Endothelial cell of umbilical vein (primary cell): ENCODE data around the gene SCGB1D1. TPM values are rescaled to one million over a fixed set of nuclear protein-coding genes. Genes with fewer than 3 reads are reported as not detected.

Source experiments
- BruUV-seq: library from RNA; stranded (reverse); fragments of 400-500 nt; replicated peaks from 2 replicates; lab custom pipeline; 2021; lab: Mats Ljungman, UMichigan
- CTCF ChIA-PET: fragments of 300-600, 350-600 bp; sonication (Branson Sonifier 250); formaldehyde crosslinking; loops from one replicate; lab custom pipeline; 2021; ENCODE audit warnings: antibody characterized with exemption, inconsistent platforms; lab: Charles Lee
- POLR2A ChIA-PET: fragments of 300-600, 350-600 bp; sonication (Branson Sonifier 250); formaldehyde crosslinking; loops from one replicate; lab custom pipeline; 2021; ENCODE audit warnings: antibody characterized with exemption, inconsistent platforms; lab: Charles Lee
- DNase-seq: peaks from one replicate; pipeline ENCODE4 v3.0.0-alpha.2; 2011; ENCODE audit warnings: low read depth, low spot score
- FAIRE-seq: peaks from 2 replicates; lab custom pipeline; 2011; peaks lifted over from hg19 to GRCh38; lab: Jason Lieb, UNC
- H2AFZ ChIP-seq: 2 replicates; pipeline ENCODE4 v1.6.0; 2012; ENCODE audit warnings: low read depth, low read length, control low read depth, inconsistent platforms
- H3K27ac ChIP-seq: 2 replicates; pipeline ENCODE4 v1.5.1; 2011; ENCODE audit warnings: low read depth, mild to moderate bottlenecking, control low read depth, low read length, moderate library complexity; ENCODE audit not compliant: insufficient read depth
- H3K27me3 ChIP-seq, 2 experiments: 2 replicates each; pipeline versions ENCODE4 v1.6.0 to v1.6.1; 2011; ENCODE audit warnings: low read length in 2 of 2, mixed read lengths in 1 of 2; ENCODE audit not compliant: control insufficient read depth in 2 of 2, insufficient read depth in 2 of 2
- H3K36me3 ChIP-seq, 2 experiments: 2 replicates in 1 of 2; 3 replicates in 1 of 2; pipeline ENCODE4 v1.5.1; 2011; ENCODE audit warnings: low read length in 2 of 2, mild to moderate bottlenecking in 1 of 2, moderate library complexity in 1 of 2; ENCODE audit not compliant: control insufficient read depth in 2 of 2, insufficient read depth in 2 of 2; ENCODE audit errors: extremely low read depth in 1 of 2
- H3K4me1 ChIP-seq: 3 replicates; pipeline ENCODE4 v1.5.1; 2011; ENCODE audit warnings: mild to moderate bottlenecking, low read length; ENCODE audit not compliant: control insufficient read depth, insufficient read depth; ENCODE audit errors: extremely low read depth
- H3K4me2 ChIP-seq: 2 replicates; pipeline ENCODE4 v1.6.1; 2011; ENCODE audit warnings: low read length, control low read depth, mixed read lengths; ENCODE audit not compliant: insufficient read depth
- H3K4me3 ChIP-seq, 3 experiments: fragments of 200-600 bp in 1 of 3; sonication (generic), shearing (Covaris generic) in 1 of 3; replicated peaks in 1 of 3; 2 replicates each; pipeline ENCODE4 v1.5.1; 2011 to 2016; ENCODE audit warnings: control low read depth in 3 of 3, low read length in 3 of 3, mild to moderate bottlenecking in 2 of 3, inconsistent platforms in 1 of 3, low read depth in 1 of 3, moderate library complexity in 1 of 3; ENCODE audit not compliant: insufficient read depth in 1 of 3
- H3K79me2 ChIP-seq: 2 replicates; pipeline ENCODE4 v1.6.0; 2012; ENCODE audit warnings: low read length, inconsistent platforms; ENCODE audit not compliant: control insufficient read depth, insufficient read depth
- H3K9ac ChIP-seq: replicated peaks from 2 replicates; pipeline ENCODE3; 2011; ENCODE audit warnings: low read length, control low read depth; ENCODE audit not compliant: insufficient read depth; ENCODE audit errors: extremely low read depth
- H3K9me1 ChIP-seq: replicated peaks from 3 replicates; pipeline ENCODE4 v1.6.0; 2011; ENCODE audit warnings: mild to moderate bottlenecking, low read length; ENCODE audit not compliant: control insufficient read depth, insufficient read depth; ENCODE audit errors: extremely low read depth
- H3K9me3 ChIP-seq: replicated peaks from 2 replicates; pipeline ENCODE4 v1.5.1; 2012; ENCODE audit warnings: low read length, inconsistent platforms; ENCODE audit not compliant: control insufficient read depth, insufficient read depth
- H4K20me1 ChIP-seq: replicated peaks from 2 replicates; pipeline ENCODE3; 2011; ENCODE audit warnings: mild to moderate bottlenecking, low read length; ENCODE audit not compliant: control insufficient read depth, insufficient read depth; ENCODE audit errors: extremely low read depth
- CTCF ChIP-seq, 2 donors: IDR thresholded peaks; 1 replicate in 1 of 2; 2 replicates in 1 of 2; pipeline ENCODE4 v1.5.1; 2011; ENCODE audit warnings: low read length in 2 of 2, mild to moderate bottlenecking in 2 of 2, moderate library complexity in 2 of 2, control low read depth in 1 of 2, inconsistent platforms in 1 of 2, low read depth in 1 of 2; ENCODE audit not compliant: insufficient read depth in 1 of 2; ENCODE audit errors: extremely low read depth in 1 of 2
- EZH2 ChIP-seq: IDR thresholded peaks from 2 replicates; pipeline ENCODE4 v1.6.1; 2012; ENCODE audit warnings: borderline replicate concordance, low read depth, mild to moderate bottlenecking, moderate library complexity, low read length, inconsistent platforms; ENCODE audit not compliant: severe bottlenecking
- FOS ChIP-seq: IDR thresholded peaks from 2 replicates; pipeline ENCODE4 v1.6.1; 2011; ENCODE audit warnings: mild to moderate bottlenecking, low read length, moderate library complexity, borderline replicate concordance; ENCODE audit not compliant: insufficient read depth
- JUN ChIP-seq: IDR thresholded peaks from 2 replicates; pipeline ENCODE4 v1.6.1; 2011; ENCODE audit warnings: borderline replicate concordance, low read depth; ENCODE audit not compliant: insufficient read length, insufficient read depth
- POLR2A ChIP-seq: IDR thresholded peaks from 2 replicates; pipeline ENCODE4 v1.6.1; 2012; ENCODE audit warnings: low read depth, mild to moderate bottlenecking, control low read depth, low read length
- POLR2AphosphoS5 ChIP-seq: IDR thresholded peaks from 2 replicates; pipeline ENCODE4 v1.6.1; 2012; ENCODE audit warnings: low read depth, mild to moderate bottlenecking, control low read depth, low read length, moderate library complexity; ENCODE audit not compliant: insufficient read depth
- dilution Hi-C: fragments of 300-500 bp; cut with MboI; formaldehyde crosslinking; loops from one replicate; pipeline ENCODE4 v1.15.0; 2019; ENCODE audit warnings: low sequenced_read_pairs; ENCODE audit not compliant: extremely low pct_ligation_motif_present
- intact Hi-C: fragments of 100-400 bp; cut with micrococcal nuclease; formaldehyde crosslinking; loops from one replicate; pipeline ENCODE4 v1.10.0; 2022
- polyA plus RNA-seq, 4 experiments: library from polyadenylated mRNA; depleted of rRNA in 3 of 4; stranded (reverse) in 3 of 4; unstranded in 1 of 4; fragments of >200 nt; gene quantifications; 2 replicates each; pipeline versions ENCODE4 v1.2.1 to v1.2.3, GENCODE V29; 2011 to 2012; ENCODE audit warnings: missing spikeins in 1 of 4
- total RNA-seq: library from RNA; stranded (reverse); gene quantifications from 2 replicates; pipeline ENCODE4 v1.2.3, GENCODE V29; 2021
- TF ChIP-seq, protein P1 (sequence below): IDR thresholded peaks from 2 replicates; pipeline ENCODE4 v1.6.1; 2011; ENCODE audit not compliant: insufficient read depth, insufficient read length

SCGB1D1 gene
- total and polyA plus RNA-seq, 2 donors (not counting 3 experiments of a cell fraction or from before 2014, with no cell fraction given), result not detected

GRCh38 chr11:62153617-62154016 is 36.4 kb upstream of the SCGB1D1 start:
- H3K9ac ChIP-seq, result no peak overlapping the region
- BruUV-seq, result no TSS peak
- peaks cover 5 to 11% of the 10 kb centered on the region in 2 experiments for H3K36me3 ChIP-seq
- no peaks in the 10 kb centered on the region for H3K9me3 ChIP-seq
- intact Hi-C loops (loop anchor here (2.0 kb wide), 1 partner anchor 29 kb away; the partner anchor contains the start of gene INCENP), dilution Hi-C loops (no loop called here)
- ChIA-PET POLR2A (no interaction called here), CTCF (interaction anchor here (0.7 to 1.9 kb wide), 5 partner anchors 10 to 52 kb away, joined by 3 to 19 read pairs (median 3); no protein-coding TSS in a partner anchor)
- H3K4me2 ChIP-seq, result peak overlapping the region; percentile 41
- H3K4me3 ChIP-seq, result no peak overlapping the region
- TF ChIP-seq FOS (no peak), POLR2AphosphoS5 (no peak), POLR2A (no peak), JUN (no peak), CTCF (IDR thresholded peaks at IDR 0.05; ENCODE audit: extremely low read depth in 1 of 2, insufficient read depth in 1 of 2, low read depth in 1 of 2, low read length in 2 of 2) (no peak), EZH2 (no peak)
- TF ChIP-seq, protein P1, sequence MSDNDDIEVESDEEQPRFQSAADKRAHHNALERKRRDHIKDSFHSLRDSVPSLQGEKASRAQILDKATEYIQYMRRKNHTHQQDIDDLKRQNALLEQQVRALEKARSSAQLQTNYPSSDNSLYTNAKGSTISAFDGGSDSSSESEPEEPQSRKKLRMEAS, result no peak
- no peak overlapping the region for H2AFZ ChIP-seq
- no peak for FAIRE-seq
- H3K4me1 ChIP-seq, result peaks cover 22% of the 10 kb centered on the region
- H3K79me2 ChIP-seq, result no peaks in the 10 kb centered on the region
- H3K9me1 ChIP-seq, result no peaks in the 10 kb centered on the region
- peaks cover 0 to 3% of the 10 kb centered on the region in 2 experiments for H3K27me3 ChIP-seq
- DNase-seq, result no peak
- H4K20me1 ChIP-seq, result no peaks in the 10 kb centered on the region
- H3K27ac ChIP-seq, result peak overlapping the region; percentile 58
